MG63 (cell line): Measurements from ENCODE around the gene APBB2. TPM values are rescaled to one million over a fixed set of nuclear protein-coding genes. Genes with fewer than 3 reads are reported as not detected.
A peak's percentile ranks its signal among the peaks of the same experiment; 100 is the strongest.

Source experiments
- DNase-seq: peaks from one replicate; pipeline ENCODE4 v3.0.0-alpha.2; 2020
- H3K27me3 ChIP-seq: fragments of 250-450 bp; sonication (Bioruptor Pico); 2 replicates; pipeline ENCODE4 v1.5.1; 2020; ENCODE audit warnings: mild to moderate bottlenecking, moderate library complexity
- H3K36me3 ChIP-seq: fragments of 250-450 bp; sonication (Bioruptor Pico); 2 replicates; pipeline ENCODE4 v1.5.1; 2020; ENCODE audit warnings: mild to moderate bottlenecking, moderate library complexity
- H3K4me3 ChIP-seq: fragments of 250-450 bp; sonication (Bioruptor Pico); 2 replicates; pipeline ENCODE4 v1.5.1; 2020; ENCODE audit warnings: mild to moderate bottlenecking, moderate library complexity
- H3K9me3 ChIP-seq: fragments of 250-450 bp; sonication (Bioruptor Pico); 2 replicates; pipeline ENCODE4 v1.5.1; 2020; ENCODE audit warnings: mild to moderate bottlenecking, moderate library complexity
- total RNA-seq: library from RNA; depleted of rRNA; stranded (reverse); fragments of >200 nt; shearing (Covaris generic); gene quantifications from 2 replicates; pipeline ENCODE4 v1.2.3, GENCODE V29; 2014; ENCODE audit warnings: low replicate concordance

The APBB2 gene
- total RNA-seq, 1 experiment from 2014 or later = 36.1 TPM

DNA sequence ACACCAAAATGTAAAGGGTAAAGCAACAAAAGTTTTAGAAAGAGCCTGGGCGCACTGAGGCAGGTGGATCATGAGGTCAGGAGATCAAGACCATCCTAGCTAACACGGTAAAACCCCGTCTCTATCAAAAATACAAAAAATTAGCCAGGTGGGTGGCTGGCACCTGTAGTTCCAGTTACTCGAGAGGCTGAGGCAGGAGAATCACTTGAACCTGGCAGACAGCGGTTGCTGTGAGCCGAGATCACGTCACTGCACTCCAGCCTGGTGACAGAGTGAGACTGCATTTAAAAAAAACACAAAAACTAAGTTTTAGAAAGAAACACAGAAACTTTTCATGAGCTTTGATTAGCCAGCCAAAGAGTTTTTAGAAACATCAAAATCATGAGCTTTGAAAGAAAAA is 76.5 kb downstream of the APBB2 start:
- Histone ChIP-seq H3K4me3 (no peak overlapping the region), H3K27me3 (no peaks in the 10 kb centered on the region), H3K36me3 (peaks cover 10% of the 10 kb centered on the region), H3K9me3 (peaks cover 6% of the 10 kb centered on the region; the same call in 1 of the 2 replicates)
- DNase-seq = no peak

DNA sequence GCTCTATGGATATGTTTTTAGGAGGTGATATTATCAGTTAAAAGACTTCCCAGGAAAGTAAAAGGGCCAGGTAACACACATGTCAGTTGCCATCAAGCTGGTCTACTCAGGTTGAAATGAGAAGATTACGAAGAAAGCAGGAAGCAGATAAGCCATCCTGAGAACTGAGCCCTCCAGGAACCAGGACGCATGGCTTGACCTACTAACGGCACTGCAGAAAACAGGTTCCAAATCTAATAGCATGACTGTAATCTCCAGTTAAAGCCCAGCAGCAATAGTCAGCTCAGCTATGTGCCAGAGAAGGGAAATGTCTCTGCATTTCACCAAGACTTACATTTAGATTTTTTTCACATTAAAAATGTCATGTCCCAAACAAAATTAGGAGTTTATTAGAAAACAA is 77.9 kb downstream of the APBB2 start:
- DNase-seq = no peak
- Histone ChIP-seq H3K27me3 (no peaks in the 10 kb centered on the region), H3K4me3 (no peak overlapping the region), H3K9me3 (peaks cover 6% of the 10 kb centered on the region; the same call in 1 of the 2 replicates), H3K36me3 (peaks cover 9% of the 10 kb centered on the region)

DNA sequence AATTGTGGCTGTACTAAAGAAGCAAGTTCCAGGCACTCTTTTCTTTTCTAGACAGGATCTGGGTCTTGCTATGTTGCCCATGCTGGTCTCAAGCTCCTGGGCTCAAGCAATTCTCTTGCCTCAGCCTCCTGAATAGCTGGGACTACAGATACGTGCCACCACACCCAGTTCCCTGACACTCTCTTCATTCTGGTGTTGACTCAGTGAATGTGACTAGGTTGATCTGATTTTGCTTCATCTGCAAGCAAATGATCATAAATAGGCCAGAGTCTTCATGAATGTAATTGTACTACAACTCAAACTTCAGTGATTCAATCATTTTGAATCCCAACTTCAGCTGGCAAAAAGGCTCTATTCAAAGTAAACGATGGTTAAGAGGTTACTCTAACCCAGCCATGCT is 78.5 kb downstream of the APBB2 start:
- H3K36me3 ChIP-seq = peaks cover 5% of the 10 kb centered on the region
- peaks cover 6% of the 10 kb centered on the region; the same call in 1 of the 2 replicates for H3K9me3 ChIP-seq
- H3K27me3 ChIP-seq = no peaks in the 10 kb centered on the region
- no peak for DNase-seq
- H3K4me3 ChIP-seq = no peak overlapping the region

DNA sequence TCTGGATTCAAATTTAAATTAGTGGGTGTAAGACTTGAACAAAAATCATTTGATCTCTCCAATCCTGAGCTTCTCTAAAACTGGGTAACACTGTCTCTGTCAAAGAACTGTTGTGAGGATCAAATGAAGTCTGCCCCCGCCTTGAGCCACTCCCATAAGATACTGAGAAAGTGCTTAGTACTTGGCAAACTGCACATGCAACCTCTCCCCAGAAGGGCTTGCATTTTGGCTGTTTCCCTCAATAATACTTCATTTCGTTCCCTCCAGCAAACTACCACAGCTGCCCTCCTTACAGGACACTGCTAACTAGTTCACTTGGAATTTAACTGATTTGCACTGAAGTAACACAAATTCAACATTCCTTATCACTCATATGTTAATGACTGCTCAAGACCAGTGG is 79.8 kb downstream of the APBB2 start:
- Histone ChIP-seq H3K36me3 (peaks cover 5% of the 10 kb centered on the region; the same call in 1 of the 2 replicates), H3K9me3 (peaks cover 6% of the 10 kb centered on the region; the same call in 1 of the 2 replicates), H3K27me3 (no peaks in the 10 kb centered on the region), H3K4me3 (no peak overlapping the region)
- no peak for DNase-seq

DNA sequence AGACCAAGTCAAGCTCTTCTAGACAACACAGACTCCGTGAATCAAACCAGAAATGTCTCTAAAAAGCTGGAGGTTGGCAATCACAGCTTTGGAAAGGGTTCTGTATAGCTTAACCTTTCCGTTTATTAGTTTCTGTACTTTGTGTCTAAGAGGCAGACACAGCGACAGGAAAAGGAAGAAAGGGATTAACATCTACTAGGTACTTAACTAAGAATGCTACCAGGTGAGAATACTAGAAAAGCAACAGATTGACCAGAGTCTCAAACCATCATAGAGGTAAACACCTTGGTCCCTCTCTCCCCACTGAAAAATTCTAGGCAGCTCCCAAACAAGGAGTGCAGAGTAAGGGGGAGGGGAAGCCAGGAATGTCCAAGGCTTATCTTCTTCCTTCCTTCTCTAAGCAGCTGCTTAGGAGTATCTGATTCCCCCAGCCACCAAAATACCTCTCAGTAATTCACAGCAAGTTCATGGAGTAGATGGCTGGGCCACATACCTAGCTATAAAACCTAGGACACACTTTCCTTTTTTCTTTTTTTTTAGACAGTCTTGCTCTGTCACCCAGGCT is 80.8 kb downstream of the APBB2 start:
- H3K36me3 ChIP-seq = no peaks in the 10 kb centered on the region
- no peak for DNase-seq
- H3K9me3 ChIP-seq = peaks cover 3% of the 10 kb centered on the region; the same call in 1 of the 2 replicates
- no peaks in the 10 kb centered on the region for H3K27me3 ChIP-seq
- no peak overlapping the region for H3K4me3 ChIP-seq

DNA sequence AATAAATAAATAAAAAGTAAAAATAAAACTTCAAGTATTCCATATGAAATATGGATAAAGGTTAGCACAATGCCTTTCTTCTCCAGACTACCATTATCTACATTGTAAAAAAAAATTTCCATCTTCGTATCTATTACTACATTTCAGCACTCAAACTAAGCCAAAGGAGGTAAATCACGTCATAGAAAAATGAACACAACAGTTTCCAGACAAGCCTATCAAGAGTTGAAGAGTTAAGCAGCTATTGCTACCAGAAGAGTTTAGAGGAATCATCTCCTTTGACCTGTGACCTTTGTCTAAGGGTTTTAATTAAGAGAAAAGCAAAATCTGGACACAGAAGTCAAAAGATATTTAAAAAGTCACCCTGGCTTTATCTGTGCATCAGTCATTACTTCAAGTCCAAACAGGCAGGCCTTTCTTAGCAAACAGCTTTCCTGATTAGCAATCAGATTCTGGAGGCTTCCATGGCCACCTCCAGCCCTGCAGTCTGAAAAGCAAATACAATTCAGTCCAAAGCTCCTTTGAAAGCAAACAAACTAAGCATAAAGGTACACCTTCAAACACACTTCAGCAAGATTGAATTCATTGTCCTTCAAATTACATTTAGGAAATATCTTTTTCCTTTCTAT is 82.2 kb downstream of the APBB2 start:
- DNase-seq = no peak
- Histone ChIP-seq H3K36me3 (no peaks in the 10 kb centered on the region), H3K27me3 (no peaks in the 10 kb centered on the region)

DNA sequence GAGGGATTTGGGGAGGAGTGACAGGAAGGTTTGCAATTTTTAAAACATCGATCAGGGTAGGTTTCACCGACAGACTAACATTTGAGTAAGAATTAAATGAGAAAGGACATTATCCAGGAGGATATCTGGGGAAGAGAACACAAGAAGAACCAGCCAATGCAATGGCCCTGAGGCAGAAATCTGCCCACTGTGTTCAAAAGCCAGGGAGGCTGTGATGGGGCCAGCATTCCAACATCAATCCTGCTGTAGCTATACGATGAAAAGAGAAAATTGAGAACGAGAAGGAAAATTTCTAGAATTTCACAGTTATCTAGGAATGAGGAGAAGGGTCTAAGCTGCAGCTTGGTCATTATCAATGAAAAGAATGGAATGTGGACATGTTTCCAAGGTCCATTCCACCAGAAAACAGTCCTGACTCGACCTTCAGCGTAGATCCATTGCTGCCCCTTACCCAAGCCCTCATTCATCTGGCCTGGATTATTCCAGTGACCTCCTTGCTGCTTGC is 84.4 kb downstream of the APBB2 start:
- Histone ChIP-seq H3K36me3 (no peaks in the 10 kb centered on the region), H3K4me3 (no peak overlapping the region), H3K9me3 (no peaks in the 10 kb centered on the region), H3K27me3 (no peaks in the 10 kb centered on the region)
- no peak for DNase-seq

More for the DNA sequence above, 82.2 kb downstream of the APBB2 start:
- Histone ChIP-seq H3K9me3 (no peaks in the 10 kb centered on the region), H3K4me3 (no peak overlapping the region)

DNA sequence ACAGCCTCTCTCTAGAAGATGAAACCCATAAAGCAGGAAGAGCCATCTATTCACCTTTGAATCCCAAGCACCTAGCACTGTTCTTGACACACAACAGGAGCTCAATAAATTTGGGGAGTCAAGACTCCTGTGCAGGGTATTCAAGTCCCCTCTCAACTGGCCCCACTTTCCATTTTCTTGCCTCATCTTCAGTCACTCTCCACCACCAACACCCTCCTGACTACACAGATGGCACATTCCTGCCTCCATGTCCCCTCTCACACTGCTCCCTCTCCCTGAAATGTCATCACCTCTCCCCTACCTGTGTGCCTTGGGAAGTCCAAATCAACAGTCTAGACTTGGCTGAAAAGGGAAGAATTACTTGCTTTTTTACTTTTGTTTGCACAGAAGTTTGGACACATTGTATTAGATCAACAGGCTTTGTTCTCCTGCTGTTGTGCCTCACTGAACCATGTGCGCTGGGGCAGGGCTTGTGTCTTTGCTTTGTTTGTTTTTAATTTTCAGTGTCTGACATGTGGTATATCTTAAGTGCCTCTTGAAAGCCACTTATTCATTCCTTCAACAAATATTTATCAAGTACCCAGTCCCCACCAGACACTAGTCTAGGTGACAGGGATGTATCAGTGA is 85.1 kb downstream of the APBB2 start:
- Histone ChIP-seq H3K27me3 (no peaks in the 10 kb centered on the region), H3K9me3 (no peaks in the 10 kb centered on the region), H3K4me3 (no peak overlapping the region), H3K36me3 (no peaks in the 10 kb centered on the region)
- DNase-seq = no peak

DNA sequence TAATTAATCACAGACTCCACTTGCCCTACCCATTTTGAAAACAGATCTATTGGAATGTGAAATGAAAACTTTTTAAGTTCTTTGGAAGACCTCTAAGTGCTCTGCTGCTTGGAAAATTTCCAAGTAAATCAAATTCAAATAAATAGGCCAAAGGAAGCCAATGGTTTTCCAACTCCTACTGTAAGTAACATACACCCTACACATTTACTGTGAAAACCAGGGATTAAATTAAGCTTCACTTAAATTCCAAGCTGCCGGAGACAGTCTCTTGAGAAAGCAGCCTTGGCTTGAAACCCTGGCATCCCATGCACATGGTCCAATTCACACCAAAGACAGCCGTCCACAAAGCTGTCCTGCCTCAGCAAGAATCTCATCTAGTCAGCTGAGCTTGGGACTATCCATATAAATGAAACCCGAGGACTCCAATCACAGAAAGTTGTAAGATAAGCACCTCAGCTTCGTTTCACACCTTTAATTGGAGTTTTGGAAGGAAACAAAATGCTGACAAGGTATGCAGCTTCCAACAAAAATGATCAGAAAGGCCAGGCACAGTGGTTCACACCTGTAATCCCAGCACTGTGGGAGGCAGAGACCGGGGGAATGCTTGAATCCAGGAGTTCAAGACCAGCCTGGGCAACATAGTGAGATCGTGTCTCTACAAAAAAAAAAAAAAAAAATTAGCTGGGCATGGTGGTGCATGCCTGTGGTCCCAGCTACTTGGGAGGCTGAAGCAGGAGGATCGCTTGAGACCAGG is 88.6 kb downstream of the APBB2 start:
- peak; percentile 11 for DNase-seq
- Histone ChIP-seq H3K27me3 (no peaks in the 10 kb centered on the region), H3K4me3 (no peak overlapping the region), H3K9me3 (no peaks in the 10 kb centered on the region), H3K36me3 (no peaks in the 10 kb centered on the region)

DNA sequence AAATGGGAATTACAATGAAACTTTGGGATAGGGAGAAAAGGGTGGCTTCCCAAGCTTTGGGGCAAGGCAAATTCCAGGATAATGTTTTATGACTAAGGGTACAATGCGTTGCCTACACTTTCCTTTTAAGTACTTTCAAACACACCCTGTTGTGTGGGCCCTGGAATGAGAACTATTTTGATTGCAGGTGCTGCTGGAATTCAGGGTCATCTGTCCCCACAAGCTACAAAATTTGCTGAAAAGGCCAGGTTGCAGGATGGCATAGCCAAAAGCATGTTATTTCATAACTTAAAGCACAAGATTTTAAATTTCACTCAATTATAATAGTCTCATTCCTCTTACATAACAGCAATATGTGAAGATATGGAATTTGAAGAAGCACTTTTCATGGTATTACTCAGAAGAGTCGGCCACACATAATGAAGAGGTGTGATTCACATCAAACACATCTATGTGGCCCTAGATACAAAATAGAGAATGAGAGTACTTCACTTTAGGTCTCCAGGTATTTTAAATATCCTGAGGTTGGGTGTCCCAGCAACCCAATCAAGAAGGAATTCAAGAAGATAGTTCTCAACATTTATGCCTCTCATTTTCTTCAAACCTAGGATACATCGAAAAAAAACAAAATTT is 89.3 kb downstream of the APBB2 start:
- H3K27me3 ChIP-seq = no peaks in the 10 kb centered on the region
- no peak overlapping the region for H3K4me3 ChIP-seq
- H3K9me3 ChIP-seq = no peaks in the 10 kb centered on the region
- DNase-seq = no peak
- no peaks in the 10 kb centered on the region for H3K36me3 ChIP-seq

DNA sequence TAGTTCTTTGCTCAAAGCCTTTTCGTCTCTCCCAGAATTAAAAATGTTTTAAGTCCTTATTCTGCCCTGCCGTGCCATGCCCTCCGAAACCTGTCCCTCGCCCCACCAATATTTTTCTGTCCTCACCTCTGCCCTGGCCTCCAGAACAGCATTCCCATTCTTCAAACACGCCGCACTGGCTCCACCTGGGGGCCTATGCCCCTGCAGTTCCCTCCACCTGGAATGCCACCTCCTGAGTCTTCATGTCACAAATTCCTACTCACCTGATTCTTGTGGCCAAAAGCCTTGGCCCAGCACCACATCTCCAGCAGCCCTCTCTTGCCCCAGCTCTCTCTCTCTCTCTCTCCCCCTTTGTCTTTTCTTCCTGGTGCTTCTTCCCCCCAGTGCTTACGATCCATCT is 91.6 kb downstream of the APBB2 start:
- Histone ChIP-seq H3K27me3 (no peaks in the 10 kb centered on the region), H3K36me3 (no peaks in the 10 kb centered on the region), H3K4me3 (no peak overlapping the region), H3K9me3 (no peaks in the 10 kb centered on the region)
- DNase-seq = no peak

DNA sequence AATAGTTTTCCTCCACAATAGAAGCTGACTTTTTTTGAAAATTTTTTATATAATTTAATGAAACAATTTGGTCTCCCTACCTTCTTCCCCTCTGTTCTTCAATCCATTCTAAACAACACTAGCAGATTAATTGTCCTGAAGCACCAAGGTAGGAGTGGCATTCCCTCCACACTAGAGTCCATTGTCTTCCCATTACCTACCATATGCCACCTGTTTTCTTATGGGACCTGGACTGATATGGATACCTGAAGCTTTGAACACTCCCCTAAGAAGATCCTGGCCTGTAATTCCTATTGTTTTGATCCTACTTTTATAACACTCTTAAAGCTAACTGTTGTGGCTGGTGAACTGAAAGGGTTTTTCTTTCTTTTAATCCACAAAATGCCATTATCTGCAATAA is 92.0 kb downstream of the APBB2 start:
- no peaks in the 10 kb centered on the region for H3K9me3 ChIP-seq
- no peak for DNase-seq
- no peaks in the 10 kb centered on the region for H3K27me3 ChIP-seq
- H3K4me3 ChIP-seq = no peak overlapping the region
- H3K36me3 ChIP-seq = no peaks in the 10 kb centered on the region; the same call in 1 of the 2 replicates

DNA sequence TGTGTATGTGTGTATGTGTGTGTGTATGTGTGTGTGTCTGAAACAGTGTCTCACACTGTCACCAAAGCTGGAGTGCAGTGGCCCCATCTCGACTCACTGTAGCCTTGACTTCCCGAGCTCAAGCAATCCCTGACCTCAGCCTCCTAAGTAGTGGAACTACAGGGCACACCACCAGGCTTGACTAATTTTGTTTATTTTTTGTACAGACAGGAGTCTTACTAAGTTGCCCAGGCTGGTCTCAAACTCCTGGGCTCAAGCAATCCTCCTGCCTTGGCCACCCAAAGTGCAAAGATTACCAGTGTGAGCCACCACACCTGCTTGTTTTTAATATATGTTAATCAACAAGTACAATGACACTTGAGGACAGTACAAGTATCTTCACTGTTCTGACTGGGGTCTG is 92.4 kb downstream of the APBB2 start:
- Histone ChIP-seq H3K9me3 (no peaks in the 10 kb centered on the region), H3K4me3 (no peak overlapping the region), H3K27me3 (no peaks in the 10 kb centered on the region), H3K36me3 (no peaks in the 10 kb centered on the region; the same call in 1 of the 2 replicates)
- DNase-seq = no peak

DNA sequence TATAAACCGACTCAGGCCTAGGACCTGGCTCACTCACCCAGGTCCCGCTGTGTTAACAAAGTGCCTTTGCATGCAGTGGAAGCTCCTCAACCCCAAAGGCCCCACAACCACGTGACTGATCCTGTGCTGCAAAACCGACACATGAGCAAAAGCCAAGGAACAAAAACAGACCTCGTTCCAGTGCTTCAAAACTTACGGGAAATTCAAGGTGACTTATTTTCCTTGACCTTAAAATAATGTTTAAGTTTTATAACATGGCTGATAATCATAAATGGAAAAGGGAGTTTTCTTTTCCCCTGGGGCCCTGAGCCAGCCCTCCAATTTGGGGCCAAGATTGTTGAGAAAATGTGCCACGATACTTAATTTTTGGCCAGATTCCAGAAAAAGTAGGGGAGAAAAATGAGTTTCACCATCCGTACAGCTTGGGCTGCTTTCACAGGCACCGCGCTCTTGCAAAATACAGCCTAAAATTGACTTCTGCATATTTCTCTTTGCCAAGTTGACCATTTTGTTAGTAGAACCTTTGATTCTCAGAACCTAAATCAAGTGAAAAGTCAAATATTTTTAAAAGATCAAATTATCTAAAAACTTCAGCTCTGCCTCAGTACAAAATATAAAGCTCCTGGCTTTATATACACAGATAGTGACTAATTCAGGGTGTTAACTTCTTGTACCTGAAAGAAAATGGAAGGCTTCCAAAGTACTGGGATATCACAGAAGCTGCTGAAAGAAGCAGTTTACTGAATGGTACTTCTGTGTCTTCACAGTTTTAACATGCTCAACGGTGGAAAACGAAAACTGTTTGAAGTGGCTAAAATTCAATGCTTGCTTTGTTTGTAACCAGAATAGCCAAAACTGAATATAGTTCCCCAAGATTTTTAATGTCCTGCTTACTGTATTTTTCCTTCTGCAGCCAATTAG is 93.8 kb downstream of the APBB2 start:
- Histone ChIP-seq H3K9me3 (no peaks in the 10 kb centered on the region), H3K36me3 (no peaks in the 10 kb centered on the region; the same call in 1 of the 2 replicates), H3K27me3 (no peaks in the 10 kb centered on the region), H3K4me3 (no peak overlapping the region)
- DNase-seq = peak; percentile 45

DNA sequence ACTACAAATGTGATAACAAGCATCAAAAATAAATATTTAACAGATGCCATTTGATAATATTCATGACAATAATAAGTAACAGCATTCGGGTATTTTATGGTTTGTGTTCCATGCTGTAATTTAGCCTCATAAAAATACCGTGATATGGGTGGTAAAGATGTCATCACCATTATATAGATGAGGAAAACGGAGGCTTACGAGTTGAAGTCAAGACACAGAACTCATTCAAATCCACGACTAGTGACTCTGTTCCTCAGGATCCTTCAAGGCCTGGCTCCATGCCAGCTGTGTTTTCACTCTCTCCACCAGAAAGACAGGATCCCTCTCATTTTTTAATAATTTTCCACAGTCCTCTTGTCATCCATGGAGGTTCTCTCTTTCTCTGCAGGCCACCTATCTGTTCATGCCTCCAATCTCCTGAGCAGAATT is 94.5 kb downstream of the APBB2 start:
- H3K9me3 ChIP-seq = no peaks in the 10 kb centered on the region
- no peaks in the 10 kb centered on the region for H3K27me3 ChIP-seq
- H3K4me3 ChIP-seq = no peak overlapping the region
- H3K36me3 ChIP-seq = no peaks in the 10 kb centered on the region; the same call in 1 of the 2 replicates
- no peak for DNase-seq

DNA sequence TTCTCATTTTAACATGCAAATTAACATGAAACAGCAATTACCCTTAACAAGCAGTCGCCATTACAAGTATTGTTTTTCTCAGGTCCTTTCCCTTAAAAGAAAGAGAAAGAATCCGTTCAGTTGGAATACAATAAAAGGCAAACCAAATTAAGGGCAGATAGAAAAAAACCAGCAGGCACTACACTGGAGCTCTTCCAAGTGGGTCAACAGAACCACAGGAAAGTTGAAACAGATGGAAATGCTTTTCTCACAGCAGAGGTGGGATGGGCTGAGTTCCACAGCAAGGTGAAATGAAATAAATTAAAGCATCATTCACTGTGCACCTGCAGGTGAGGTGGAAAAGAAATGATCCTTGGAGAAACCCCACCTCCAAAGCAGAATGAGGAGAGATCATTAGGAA is 102.6 kb downstream of the APBB2 start:
- Histone ChIP-seq H3K9me3 (no peaks in the 10 kb centered on the region), H3K27me3 (no peaks in the 10 kb centered on the region)

More for the DNA sequence above, 102.6 kb downstream of the APBB2 start:
- Histone ChIP-seq H3K4me3 (no peak overlapping the region), H3K36me3 (no peaks in the 10 kb centered on the region)
- DNase-seq = no peak
